SU-DHL-6 (cell line): Measurements from ENCODE around the gene C16orf95.

ENCODE experiments used
- H2AFZ ChIP-seq: fragments of 200-600 bp; sonication (generic); 2 replicates; pipeline ENCODE4 v1.6.1; 2014; ENCODE audit warnings: low read depth, mild to moderate bottlenecking, moderate library complexity, mixed read lengths, antibody characterized with exemption, low read length; ENCODE audit not compliant: severe bottlenecking
- H3F3A ChIP-seq: fragments of 200-600 bp; shearing (Covaris generic); 2 replicates; pipeline ENCODE4 v1.6.0; 2016; ENCODE audit warnings: antibody characterized with exemption, mild to moderate bottlenecking; ENCODE audit not compliant: insufficient read depth
- H3K27ac ChIP-seq: fragments of 200-600 bp; sonication (generic); 2 replicates; pipeline ENCODE4 v1.5.1; 2016; ENCODE audit warnings: low read depth, mild to moderate bottlenecking, low read length, moderate library complexity, mixed read lengths
- H3K27me3 ChIP-seq: fragments of 200-600 bp; sonication (generic), shearing (Covaris generic); 2 replicates; pipeline ENCODE4 v1.6.0; 2014; ENCODE audit warnings: mild to moderate bottlenecking, low read length
- H3K36me3 ChIP-seq: fragments of 200-600 bp; sonication (generic); 2 replicates; pipeline ENCODE4 v1.6.1; 2014; ENCODE audit warnings: mild to moderate bottlenecking, low read length, mixed read lengths
- H3K4me2 ChIP-seq: fragments of 300-600, 200-600 bp; shearing (Covaris generic), sonication (generic); 2 replicates; pipeline ENCODE4 v1.6.0; 2014; ENCODE audit warnings: low read length, low read depth, mild to moderate bottlenecking; ENCODE audit not compliant: poor library complexity, severe bottlenecking
- H3K4me3 ChIP-seq: fragments of 200-600 bp; sonication (generic); 2 replicates; pipeline ENCODE4 v1.5.1; 2014; ENCODE audit warnings: antibody characterized with exemption, low read length, mild to moderate bottlenecking, mixed read lengths; ENCODE audit not compliant: insufficient read depth, poor library complexity, severe bottlenecking
- H3K79me2 ChIP-seq: fragments of 200-600 bp; sonication (generic); 2 replicates; pipeline ENCODE4 v1.6.1; 2014; ENCODE audit warnings: mild to moderate bottlenecking, low read length, moderate library complexity; ENCODE audit not compliant: insufficient read depth
- H3K9ac ChIP-seq: fragments of 200-600 bp; sonication (generic); 2 replicates; pipeline ENCODE4 v1.7.0; 2014; ENCODE audit warnings: mild to moderate bottlenecking, low read length
- H3K9me2 ChIP-seq: fragments of 200-600 bp; sonication (generic); replicated peaks from 2 replicates; pipeline ENCODE4 v1.6.1; 2014; ENCODE audit warnings: low read length; ENCODE audit not compliant: insufficient read depth
- H3K9me3 ChIP-seq: fragments of 200-600 bp; sonication (generic); 2 replicates; pipeline ENCODE4 v1.6.1; 2014; ENCODE audit warnings: low read length, mixed read lengths; ENCODE audit not compliant: insufficient read depth
- H4K20me1 ChIP-seq: fragments of 200-600 bp; sonication (generic); 2 replicates; pipeline ENCODE4 v1.6.1; 2014; ENCODE audit warnings: low read depth, mild to moderate bottlenecking, antibody characterized with exemption, low read length, moderate library complexity, mixed read lengths
- EZH2phosphoT487 ChIP-seq: fragments of 200-600 bp; sonication (generic), shearing (Covaris generic); conservative IDR thresholded peaks from 2 replicates; pipeline ENCODE4 v1.6.1; 2018; ENCODE audit warnings: mild to moderate bottlenecking, antibody characterized with exemption, low read length, moderate library complexity, mixed read lengths
- TF ChIP-seq, protein P1 (sequence below): fragments of 200-600 bp; sonication (generic); IDR thresholded peaks from one replicate; pipeline ENCODE4 v1.5.1; 2017; ENCODE audit warnings: antibody characterized with exemption, mild to moderate bottlenecking, low read length, moderate library complexity; ENCODE audit not compliant: insufficient read depth, poor library complexity, severe bottlenecking

Gene C16orf95

DNA sequence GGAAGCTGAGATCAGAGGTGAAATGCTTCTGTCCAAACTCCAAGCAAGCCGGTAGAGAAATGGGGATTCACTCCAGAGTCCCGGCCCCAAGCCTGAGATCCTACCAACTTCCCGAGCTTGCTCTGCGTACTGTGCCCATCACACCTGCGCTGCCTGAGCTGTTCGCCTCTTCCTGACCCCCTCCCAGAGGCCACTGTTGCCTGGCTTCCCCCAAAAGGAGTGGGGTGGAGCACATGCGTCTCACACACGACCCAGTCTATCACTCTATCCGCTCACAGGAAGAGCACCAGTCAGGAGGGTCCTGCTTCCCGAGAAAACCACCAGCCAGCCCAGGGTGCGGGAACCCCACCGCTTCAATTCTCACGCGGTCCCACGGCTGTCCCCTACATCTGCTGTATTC lies 13.5 kb upstream of the C16orf95 start:
- Histone ChIP-seq H3K79me2 (no peaks in the 10 kb centered on the region), H3K9ac (no peak overlapping the region), H4K20me1 (no peaks in the 10 kb centered on the region), H3K27me3 (no peaks in the 10 kb centered on the region), H3K4me2 (no peak overlapping the region), H3K9me3 (no peaks in the 10 kb centered on the region), H3K27ac (no peak overlapping the region), H3F3A (no peaks in the 10 kb centered on the region), H3K36me3 (no peaks in the 10 kb centered on the region), H3K9me2 (no peaks in the 10 kb centered on the region), H3K4me3 (no peak overlapping the region), H2AFZ (no peak overlapping the region)
- TF ChIP-seq, protein P1, sequence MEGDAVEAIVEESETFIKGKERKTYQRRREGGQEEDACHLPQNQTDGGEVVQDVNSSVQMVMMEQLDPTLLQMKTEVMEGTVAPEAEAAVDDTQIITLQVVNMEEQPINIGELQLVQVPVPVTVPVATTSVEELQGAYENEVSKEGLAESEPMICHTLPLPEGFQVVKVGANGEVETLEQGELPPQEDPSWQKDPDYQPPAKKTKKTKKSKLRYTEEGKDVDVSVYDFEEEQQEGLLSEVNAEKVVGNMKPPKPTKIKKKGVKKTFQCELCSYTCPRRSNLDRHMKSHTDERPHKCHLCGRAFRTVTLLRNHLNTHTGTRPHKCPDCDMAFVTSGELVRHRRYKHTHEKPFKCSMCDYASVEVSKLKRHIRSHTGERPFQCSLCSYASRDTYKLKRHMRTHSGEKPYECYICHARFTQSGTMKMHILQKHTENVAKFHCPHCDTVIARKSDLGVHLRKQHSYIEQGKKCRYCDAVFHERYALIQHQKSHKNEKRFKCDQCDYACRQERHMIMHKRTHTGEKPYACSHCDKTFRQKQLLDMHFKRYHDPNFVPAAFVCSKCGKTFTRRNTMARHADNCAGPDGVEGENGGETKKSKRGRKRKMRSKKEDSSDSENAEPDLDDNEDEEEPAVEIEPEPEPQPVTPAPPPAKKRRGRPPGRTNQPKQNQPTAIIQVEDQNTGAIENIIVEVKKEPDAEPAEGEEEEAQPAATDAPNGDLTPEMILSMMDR: no peak
- TF ChIP-seq EZH2phosphoT487: no peak

DNA sequence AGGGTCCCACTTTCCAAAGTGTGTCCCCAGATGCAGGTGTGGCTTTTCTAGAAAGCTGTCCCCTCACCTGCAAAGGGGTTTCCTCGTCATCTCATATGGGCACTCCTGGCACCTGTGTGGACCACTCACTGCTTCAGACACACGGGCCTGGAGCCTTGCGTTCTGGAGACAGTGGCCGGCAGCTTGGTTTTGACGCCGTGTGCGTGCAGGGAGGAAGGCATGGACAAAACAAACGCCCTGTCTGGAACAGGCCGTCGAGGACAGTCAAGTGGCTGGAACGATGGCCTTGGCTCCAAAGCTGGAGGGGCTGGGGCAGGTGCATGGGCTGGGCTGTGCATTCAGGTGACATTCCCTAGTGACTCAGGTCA lies 13.0 kb upstream of the C16orf95 start:
- Histone ChIP-seq H3K4me2 (no peak overlapping the region), H3K27ac (no peak overlapping the region), H3K36me3 (no peaks in the 10 kb centered on the region), H3F3A (no peaks in the 10 kb centered on the region), H3K9me2 (no peaks in the 10 kb centered on the region), H3K27me3 (no peaks in the 10 kb centered on the region), H3K9me3 (no peaks in the 10 kb centered on the region), H3K4me3 (no peak overlapping the region), H3K79me2 (no peaks in the 10 kb centered on the region), H3K9ac (no peak overlapping the region), H4K20me1 (no peaks in the 10 kb centered on the region), H2AFZ (no peak overlapping the region)
- TF ChIP-seq, protein P1: no peak
- TF ChIP-seq EZH2phosphoT487: no peak

GRCh38 chr16:87329436-87330256 lies 12.5 kb upstream of the C16orf95 start:
- Histone ChIP-seq H3K9me3 (no peaks in the 10 kb centered on the region), H3K4me2 (no peak overlapping the region), H3K79me2 (no peaks in the 10 kb centered on the region), H3K9ac (no peak overlapping the region), H3K27ac (no peak overlapping the region), H2AFZ (no peak overlapping the region), H3F3A (no peaks in the 10 kb centered on the region), H3K9me2 (no peaks in the 10 kb centered on the region), H3K27me3 (no peaks in the 10 kb centered on the region), H3K36me3 (no peaks in the 10 kb centered on the region), H4K20me1 (no peaks in the 10 kb centered on the region), H3K4me3 (no peak overlapping the region)
- TF ChIP-seq, protein P1: no peak
- TF ChIP-seq EZH2phosphoT487: no peak
